GM18858 (cell line): Measurements from ENCODE around the gene NUP210.

Experiments
- ATAC-seq: cut with Tn5 transposase; IDR thresholded peaks from one replicate; pipeline ENCODE4 v1.9.1; 2021; ENCODE audit not compliant: unreplicated experiment

Gene NUP210

GRCh38 chr3:13407926-13408325 is 12.2 kb downstream of the NUP210 start:
- ATAC-seq = no peak

- no peak for ATAC-seq
Measured at GRCh38 chr3:13407475-13407874, 12.6 kb downstream of the NUP210 start.

- ATAC-seq = no peak
Measured at GRCh38 chr3:13406190-13406589, 13.9 kb downstream of the NUP210 start.

GRCh38 chr3:13405614-13406013 is 14.5 kb downstream of the NUP210 start:
- ATAC-seq = no peak

- no peak for ATAC-seq
Measured at GRCh38 chr3:13404626-13405452, 15.3 kb downstream of the NUP210 start.

- no peak for ATAC-seq
Measured at GRCh38 chr3:13403847-13404246, 16.3 kb downstream of the NUP210 start.

GRCh38 chr3:13403213-13403819 is 16.8 kb downstream of the NUP210 start:
- ATAC-seq = no peak

- no peak for ATAC-seq
Measured at GRCh38 chr3:13401149-13401548, 19.0 kb downstream of the NUP210 start.

- ATAC-seq = no peak
Measured at GRCh38 chr3:13400114-13400673, 19.9 kb downstream of the NUP210 start.

- ATAC-seq = no peak
Measured at GRCh38 chr3:13399603-13400002, 20.5 kb downstream of the NUP210 start.

- no peak for ATAC-seq
Measured at GRCh38 chr3:13397316-13397715, 22.8 kb downstream of the NUP210 start.

- ATAC-seq = no peak
Measured at GRCh38 chr3:13394363-13394762, 25.8 kb downstream of the NUP210 start.

GRCh38 chr3:13393427-13394360 is 26.4 kb downstream of the NUP210 start:
- ATAC-seq = no peak

GRCh38 chr3:13391308-13391707 is 28.8 kb downstream of the NUP210 start:
- no peak for ATAC-seq

- ATAC-seq = no peak
Measured at GRCh38 chr3:13389378-13389777, 30.7 kb downstream of the NUP210 start.

GRCh38 chr3:13388816-13389215 is 31.3 kb downstream of the NUP210 start:
- ATAC-seq = no peak

GRCh38 chr3:13385373-13385965 is 34.7 kb downstream of the NUP210 start:
- no peak for ATAC-seq

GRCh38 chr3:13380971-13381370 is 39.2 kb downstream of the NUP210 start:
- ATAC-seq = no peak

GRCh38 chr3:13379201-13379830 is 40.8 kb downstream of the NUP210 start:
- ATAC-seq = no peak

GRCh38 chr3:13378155-13378554 is 42.0 kb downstream of the NUP210 start:
- peak; percentile 64 for ATAC-seq
